Cardiac muscle cell (in vitro differentiated cells and primary cell): ENCODE results near the gene PNRC2. TPM values are rescaled to one million over a fixed set of nuclear protein-coding genes. Genes with fewer than 3 reads are reported as not detected.

Source experiments
- DNase-seq, 2 donors: peaks; one replicate each; pipeline versions ENCODE4 v3.0.0 to v3.0.0-alpha.2; 2010 to 2017; ENCODE audit warnings: low read depth in 1 of 2, low spot score in 1 of 2
- H3K27ac ChIP-seq: fragments of 200-600 bp; sonication (generic); 2 replicates; pipeline ENCODE4 v1.5.1; 2016
- H3K27me3 ChIP-seq: fragments of 200-600 bp; sonication (generic); 2 replicates; pipeline ENCODE4 v1.6.0; 2016; ENCODE audit warnings: control low read depth
- H3K36me3 ChIP-seq: fragments of 200-600 bp; sonication (generic); 2 replicates; pipeline ENCODE4 v1.5.1; 2016; ENCODE audit warnings: control low read depth
- H3K4me1 ChIP-seq: fragments of 200-600 bp; sonication (generic); 2 replicates; pipeline ENCODE4 v1.8.1; 2017; ENCODE audit warnings: low read depth, mild to moderate bottlenecking, mixed run types
- H3K4me3 ChIP-seq: fragments of 200-600 bp; sonication (generic); 2 replicates; pipeline ENCODE4 v1.5.1; 2016; ENCODE audit warnings: mild to moderate bottlenecking
- H3K9me3 ChIP-seq: fragments of 200-600 bp; sonication (generic); 2 replicates; pipeline ENCODE4 v1.5.1; 2017; ENCODE audit warnings: low read depth, mild to moderate bottlenecking, control low read depth
- polyA plus RNA-seq: library from polyadenylated mRNA; unstranded; fragments of >200 nt; fragmentation: Nextera tagmentation; extraction: Ambion mirVana; gene quantifications from 2 replicates; pipeline ENCODE4 v1.2.1, GENCODE V29; 2016
- total RNA-seq: library from RNA; depleted of rRNA; stranded (reverse); fragments of >200 nt; gene quantifications from 2 replicates; pipeline ENCODE4 v1.2.3, GENCODE V29; 2016
- TF ChIP-seq, protein P1 (sequence below): IDR thresholded peaks from 2 replicates; pipeline ENCODE4 v1.5.1; 2012; ENCODE audit warnings: low read depth, mild to moderate bottlenecking, low read length

PNRC2 gene
- total and polyA plus RNA-seq, 2 experiments from 2014 or later: 71.7 to 87.9 TPM

DNA sequence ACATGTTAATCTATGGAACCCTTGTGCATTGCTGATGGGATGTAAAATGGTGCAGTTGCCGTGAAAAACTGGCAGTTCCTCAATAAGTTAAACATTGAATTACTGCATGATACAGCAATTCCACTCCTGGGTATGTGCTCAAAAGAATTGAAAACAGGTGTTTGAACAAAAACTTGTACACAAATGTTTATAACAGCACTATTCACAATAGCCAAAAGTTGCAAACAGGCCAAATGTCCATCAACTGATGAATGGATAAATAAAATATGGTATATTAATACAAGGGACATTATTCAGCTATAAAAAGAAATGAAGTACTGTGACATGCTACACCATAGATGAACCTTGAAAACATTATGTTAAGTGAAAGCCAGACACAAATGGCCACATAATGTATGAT lies 38.2 kb downstream of the PNRC2 start:
- Histone ChIP-seq H3K4me1 (no peaks in the 10 kb centered on the region), H3K27me3 (no peaks in the 10 kb centered on the region), H3K36me3 (no peaks in the 10 kb centered on the region), H3K4me3 (no peak overlapping the region), H3K9me3 (no peaks in the 10 kb centered on the region), H3K27ac (no peak overlapping the region)
- no peak for DNase-seq
- TF ChIP-seq, protein P1, sequence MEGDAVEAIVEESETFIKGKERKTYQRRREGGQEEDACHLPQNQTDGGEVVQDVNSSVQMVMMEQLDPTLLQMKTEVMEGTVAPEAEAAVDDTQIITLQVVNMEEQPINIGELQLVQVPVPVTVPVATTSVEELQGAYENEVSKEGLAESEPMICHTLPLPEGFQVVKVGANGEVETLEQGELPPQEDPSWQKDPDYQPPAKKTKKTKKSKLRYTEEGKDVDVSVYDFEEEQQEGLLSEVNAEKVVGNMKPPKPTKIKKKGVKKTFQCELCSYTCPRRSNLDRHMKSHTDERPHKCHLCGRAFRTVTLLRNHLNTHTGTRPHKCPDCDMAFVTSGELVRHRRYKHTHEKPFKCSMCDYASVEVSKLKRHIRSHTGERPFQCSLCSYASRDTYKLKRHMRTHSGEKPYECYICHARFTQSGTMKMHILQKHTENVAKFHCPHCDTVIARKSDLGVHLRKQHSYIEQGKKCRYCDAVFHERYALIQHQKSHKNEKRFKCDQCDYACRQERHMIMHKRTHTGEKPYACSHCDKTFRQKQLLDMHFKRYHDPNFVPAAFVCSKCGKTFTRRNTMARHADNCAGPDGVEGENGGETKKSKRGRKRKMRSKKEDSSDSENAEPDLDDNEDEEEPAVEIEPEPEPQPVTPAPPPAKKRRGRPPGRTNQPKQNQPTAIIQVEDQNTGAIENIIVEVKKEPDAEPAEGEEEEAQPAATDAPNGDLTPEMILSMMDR: no peak

DNA sequence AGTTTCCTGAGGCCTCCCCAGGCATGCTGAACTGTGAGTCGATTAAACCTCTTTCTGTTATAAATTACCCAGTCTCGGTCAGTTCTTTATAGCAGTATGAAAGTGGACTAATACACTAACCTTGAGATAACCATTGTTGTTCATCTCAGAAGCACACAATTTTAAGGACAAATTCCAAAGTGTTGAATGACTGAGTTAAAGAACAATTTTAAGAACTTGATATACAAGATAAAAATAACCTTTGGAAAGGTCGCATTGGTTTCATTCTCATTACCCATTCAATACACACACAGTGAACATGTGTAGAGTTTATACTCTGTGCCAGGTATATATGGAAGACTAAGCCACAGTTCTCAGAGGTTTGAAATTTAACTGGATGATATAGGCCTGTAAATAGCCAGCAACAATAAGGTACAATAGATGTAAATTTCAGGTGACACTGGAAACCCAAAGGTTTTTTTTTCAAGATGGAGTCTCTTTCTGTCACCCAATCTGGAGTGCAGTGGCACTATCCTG lies 39.6 kb downstream of the PNRC2 start:
- H3K36me3 ChIP-seq: no peaks in the 10 kb centered on the region
- no peaks in the 10 kb centered on the region for H3K4me1 ChIP-seq
- no peak overlapping the region for H3K4me3 ChIP-seq
- TF ChIP-seq, protein P1: no peak
- no peaks in the 10 kb centered on the region for H3K9me3 ChIP-seq
- no peaks in the 10 kb centered on the region for H3K27me3 ChIP-seq
- DNase-seq: no peak
- H3K27ac ChIP-seq: no peak overlapping the region

DNA sequence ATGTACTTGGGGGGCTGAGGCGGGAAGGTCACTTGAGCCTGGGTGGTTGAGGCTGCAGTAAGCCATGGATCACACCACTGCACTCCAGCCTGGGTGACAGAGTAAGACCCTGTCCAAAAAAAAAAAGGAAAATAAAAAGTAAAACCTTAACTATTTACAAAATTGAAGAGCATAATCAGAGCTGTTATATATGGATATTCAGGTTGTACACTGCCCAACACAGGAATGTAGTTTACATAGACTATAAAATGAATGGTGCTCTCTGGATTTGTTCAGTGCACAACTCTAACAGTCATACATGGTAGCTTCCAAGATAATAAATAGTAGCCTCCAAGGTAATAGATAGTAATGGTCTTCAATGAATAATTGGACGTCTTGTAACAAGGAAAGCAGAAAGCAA lies 43.1 kb downstream of the PNRC2 start:
- Histone ChIP-seq H3K4me1 (no peaks in the 10 kb centered on the region), H3K36me3 (no peaks in the 10 kb centered on the region), H3K27ac (no peak overlapping the region), H3K4me3 (no peak overlapping the region), H3K27me3 (no peaks in the 10 kb centered on the region), H3K9me3 (no peaks in the 10 kb centered on the region)
- DNase-seq: no peak
- TF ChIP-seq, protein P1: no peak

DNA sequence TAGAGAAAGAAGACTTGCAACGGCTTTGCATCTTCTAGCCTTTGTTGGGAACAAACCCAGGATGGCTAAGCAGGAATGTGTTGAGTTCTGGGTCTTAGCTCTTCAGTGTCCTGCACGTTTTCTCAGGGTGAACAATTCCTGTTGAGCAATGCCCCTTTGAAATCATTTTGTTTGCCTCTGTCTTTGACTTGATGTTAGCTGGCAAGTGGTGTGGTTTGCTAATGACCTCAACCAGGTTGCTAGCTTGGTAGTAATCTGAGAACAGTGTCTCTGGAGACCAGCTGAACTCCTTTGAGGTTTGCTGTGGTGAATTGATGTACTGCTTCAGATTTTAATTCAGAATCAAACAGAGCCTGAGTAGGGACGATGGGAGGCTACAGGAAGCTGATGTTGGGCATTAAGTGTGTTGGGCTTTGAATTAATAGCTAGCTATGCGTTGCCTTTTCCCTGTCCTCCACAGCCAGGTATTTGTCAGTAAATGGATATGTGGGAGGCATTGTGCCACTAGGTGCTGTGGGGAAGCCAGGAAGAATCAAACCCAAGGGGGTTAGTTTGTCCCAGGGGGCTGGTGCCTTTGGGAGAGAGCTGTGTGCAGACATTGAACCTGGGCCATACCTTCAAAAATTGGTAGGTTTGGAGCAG lies 43.8 kb downstream of the PNRC2 start:
- no peaks in the 10 kb centered on the region for H3K27me3 ChIP-seq
- H3K4me3 ChIP-seq: no peak overlapping the region
- TF ChIP-seq, protein P1: no peak
- H3K27ac ChIP-seq: no peak overlapping the region
- no peaks in the 10 kb centered on the region for H3K36me3 ChIP-seq
- DNase-seq: peak in 1 of 2 donors; percentile 90
- H3K9me3 ChIP-seq: no peaks in the 10 kb centered on the region
- no peaks in the 10 kb centered on the region for H3K4me1 ChIP-seq

DNA sequence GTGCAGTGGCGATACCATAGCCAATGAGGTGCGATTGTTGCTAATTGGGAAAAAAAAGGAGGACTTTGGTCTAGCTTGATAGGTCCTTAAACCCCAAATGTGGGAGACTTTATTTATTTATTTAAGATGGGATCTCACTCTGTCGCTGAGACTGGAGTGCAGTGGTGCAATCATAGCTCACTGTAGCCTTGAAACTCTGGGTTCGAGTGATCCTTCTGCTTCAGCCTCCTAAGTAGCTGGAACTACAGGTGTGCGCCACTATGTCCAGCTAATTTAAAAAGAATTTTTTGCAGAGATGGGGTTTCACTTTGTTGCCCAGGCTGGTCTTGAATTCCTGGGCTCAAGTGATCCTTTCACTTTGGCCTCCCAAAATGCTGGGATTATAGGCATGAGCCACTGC lies 44.5 kb downstream of the PNRC2 start:
- Histone ChIP-seq H3K9me3 (no peaks in the 10 kb centered on the region), H3K27me3 (no peaks in the 10 kb centered on the region), H3K36me3 (no peaks in the 10 kb centered on the region), H3K4me1 (no peaks in the 10 kb centered on the region), H3K4me3 (no peak overlapping the region), H3K27ac (no peak overlapping the region)
- TF ChIP-seq, protein P1: no peak
- no peak for DNase-seq
